WERI-Rb-1 (cell line): ENCODE results near the gene FLOT1.
"Not testable (repeated sequence)": the region's sequence is repeated elsewhere in the genome, so short reads cannot be mapped to it uniquely, and the experiment has no call there.

ENCODE experiments used
- DNase-seq: peaks from one replicate; pipeline ENCODE4 v3.0.0-alpha.2; 2020
- H3K27ac ChIP-seq: fragments of 250-450 bp; sonication (Bioruptor Pico); 2 replicates; pipeline ENCODE4 v1.5.1; 2020; ENCODE audit warnings: mild to moderate bottlenecking, moderate library complexity
- H3K27me3 ChIP-seq: fragments of 250-450 bp; sonication (Bioruptor Pico); 2 replicates; pipeline ENCODE4 v1.5.1; 2021; ENCODE audit warnings: mild to moderate bottlenecking, low read depth, moderate library complexity; ENCODE audit not compliant: insufficient read depth, severe bottlenecking
- H3K36me3 ChIP-seq: fragments of 250-450 bp; sonication (Bioruptor Pico); 2 replicates; pipeline ENCODE4 v1.5.1; 2020; ENCODE audit warnings: mild to moderate bottlenecking, moderate library complexity
- H3K4me3 ChIP-seq: 2 replicates; pipeline ENCODE4 v1.5.1; 2011; ENCODE audit warnings: low read depth, mild to moderate bottlenecking, control low read depth, low read length
- H3K9me3 ChIP-seq: fragments of 250-450 bp; sonication (Bioruptor Pico); 2 replicates; pipeline ENCODE4 v1.5.1; 2021; ENCODE audit warnings: mild to moderate bottlenecking, moderate library complexity; ENCODE audit not compliant: severe bottlenecking
- CTCF ChIP-seq: IDR thresholded peaks from 2 replicates; pipeline ENCODE4 v1.5.1; 2011; ENCODE audit warnings: low read depth, mild to moderate bottlenecking, control low read depth, inconsistent platforms, low read length

The FLOT1 gene

DNA sequence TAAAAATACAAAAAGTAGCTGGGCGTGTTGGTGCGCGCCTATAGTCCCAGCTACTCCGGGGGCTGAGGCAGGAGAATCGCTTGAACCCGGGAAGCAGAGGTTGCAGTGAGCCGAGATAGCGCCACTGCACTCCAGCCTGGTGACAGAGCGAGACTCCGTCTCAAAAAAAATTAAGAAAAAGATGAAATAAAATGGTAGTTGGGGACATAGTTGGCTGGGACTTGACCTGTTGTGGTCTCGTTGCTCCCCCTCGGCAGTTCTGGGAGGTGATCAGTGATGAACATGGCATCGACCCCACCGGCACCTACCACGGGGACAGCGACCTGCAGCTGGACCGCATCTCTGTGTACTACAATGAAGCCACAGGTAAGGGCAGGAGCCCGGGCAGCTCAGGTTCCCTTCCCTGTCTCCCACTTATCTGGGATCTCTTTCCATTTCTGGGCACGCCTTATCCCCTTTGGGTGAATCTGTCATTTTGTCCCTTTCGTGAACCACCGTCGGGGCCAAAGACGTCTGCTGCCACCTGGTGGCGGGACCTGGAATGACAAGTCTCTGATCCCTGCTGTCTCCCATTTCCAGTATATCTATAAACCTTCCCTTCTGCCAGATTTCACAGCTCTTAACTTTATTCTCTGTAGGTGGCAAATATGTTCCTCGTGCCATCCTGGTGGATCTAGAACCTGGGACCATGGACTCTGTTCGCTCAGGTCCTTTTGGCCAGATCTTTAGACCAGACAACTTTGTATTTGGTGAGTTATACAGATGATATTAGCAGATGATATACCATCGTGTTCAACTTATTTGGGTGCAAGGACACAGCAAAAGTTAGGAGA lies 20.0 kb downstream of the FLOT1 start:
- Histone ChIP-seq H3K4me3 (peak overlapping the region; percentile 100), H3K27me3 (no peaks in the 10 kb centered on the region), H3K27ac (peak overlapping the region; percentile 98), H3K36me3 (peaks cover 69% of the 10 kb centered on the region), H3K9me3 (peaks cover 2% of the 10 kb centered on the region)
- DNase-seq, result peak; percentile 90
- peak; percentile 96 for TF ChIP-seq CTCF

GRCh38 chr6:30722025-30722279 lies 20.5 kb downstream of the FLOT1 start:
- not testable (repeated sequence) for H3K9me3 ChIP-seq, H3K27me3 ChIP-seq, DNase-seq
- Histone ChIP-seq H3K36me3 (peaks cover 63% of the 10 kb centered on the region), H3K27ac (peak overlapping the region; percentile 98), H3K4me3 (peak overlapping the region; percentile 100)

GRCh38 chr6:30721198-30722024 lies 21.1 kb downstream of the FLOT1 start:
- peak overlapping the region; percentile 100 for H3K4me3 ChIP-seq
- H3K27ac ChIP-seq, result peak overlapping the region; percentile 98
- TF ChIP-seq CTCF, result peak; percentile 50
- peak; percentile 97 for DNase-seq
- H3K9me3 ChIP-seq, result peaks cover 6% of the 10 kb centered on the region
- H3K27me3 ChIP-seq, result no peaks in the 10 kb centered on the region
- peaks cover 58% of the 10 kb centered on the region for H3K36me3 ChIP-seq

- TF ChIP-seq CTCF, result no peak
- H3K4me3 ChIP-seq, result peak overlapping the region; percentile 100
- H3K27ac ChIP-seq, result peak overlapping the region; percentile 98
- peak; percentile 89 for DNase-seq
- H3K27me3 ChIP-seq, result no peaks in the 10 kb centered on the region
- peaks cover 6% of the 10 kb centered on the region for H3K9me3 ChIP-seq
- H3K36me3 ChIP-seq, result peaks cover 54% of the 10 kb centered on the region
These were observed 21.7 kb downstream of the FLOT1 start for GRCh38 chr6:30720738-30721197.

GRCh38 chr6:30719791-30720737 lies 22.4 kb downstream of the FLOT1 start, which contains the start of gene TUBB:
Gene TUBB (plus strand): TSS chr6:30720352. CDS start chr6:30720507, 155 bp downstream.
- TF ChIP-seq CTCF, result no peak
- H3K27ac ChIP-seq, result peak within 1 kb of the TSS; percentile 98
- H3K36me3 ChIP-seq, result peaks cover 47% of the 10 kb centered on the region
- H3K4me3 ChIP-seq, result peak within 1 kb of the TSS; percentile 100
- peaks cover 6% of the 10 kb centered on the region for H3K9me3 ChIP-seq
- H3K27me3 ChIP-seq, result no peaks in the 10 kb centered on the region
- peak; percentile 100 for DNase-seq
